C4-2B (cell line): ENCODE measurements around the gene ANKLE1.

Experiments
- ZFX ChIP-seq: fragments of 450-650 bp; IDR thresholded peaks from 2 replicates; pipeline ENCODE4 v1.6.1; 2017
- TF ChIP-seq, protein P1 (sequence below): fragments of 450-650 bp; conservative IDR thresholded peaks from 2 replicates; pipeline ENCODE4 v1.5.1; 2017; ENCODE audit warnings: mild to moderate bottlenecking

DNA sequence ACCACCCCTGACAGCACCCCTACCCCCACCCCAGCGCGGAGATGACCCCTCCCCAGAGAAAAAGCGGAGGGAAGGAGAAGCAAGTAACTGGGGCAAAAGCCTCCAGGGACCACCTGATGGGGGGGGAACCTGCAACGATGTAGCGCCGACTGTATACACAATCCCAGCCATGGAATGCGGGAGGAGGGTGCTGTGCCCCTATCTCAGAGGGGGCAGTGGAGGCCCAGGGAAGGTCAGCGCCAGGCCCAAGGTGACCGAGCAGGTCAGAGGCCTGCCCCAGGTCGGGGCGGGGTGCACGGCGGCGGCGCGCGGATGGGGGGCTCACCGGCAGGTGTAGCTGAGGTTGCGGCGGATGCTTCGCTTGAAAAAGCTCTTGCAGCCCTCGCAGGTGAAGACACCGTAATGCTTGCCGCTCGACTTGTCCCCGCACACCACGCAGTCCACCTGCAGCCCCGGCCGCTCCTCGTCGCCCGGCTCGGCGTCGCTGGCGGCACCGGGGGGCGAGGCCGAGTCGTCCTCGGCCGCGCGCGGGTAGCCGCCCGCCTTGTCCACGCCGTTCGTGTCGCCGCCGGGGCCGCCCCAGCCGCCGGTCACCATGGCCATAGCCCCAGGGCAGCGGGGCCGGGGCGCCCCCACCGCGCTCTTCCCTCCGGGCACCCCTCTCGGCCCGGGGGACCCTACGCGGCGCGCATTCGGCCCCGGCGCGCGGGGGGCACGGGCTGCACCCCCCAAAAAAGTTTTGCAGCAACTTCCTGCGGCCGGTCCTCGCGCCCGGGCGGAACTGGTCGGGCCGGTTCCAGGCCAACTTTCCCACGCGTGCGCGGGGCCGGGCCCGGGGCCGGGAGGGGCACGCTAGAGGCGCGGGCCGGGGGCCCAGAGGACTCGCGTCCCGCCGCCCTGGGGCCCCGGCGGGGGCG lies 36.8 kb upstream of the ANKLE1 start:
- TF ChIP-seq, protein P1, sequence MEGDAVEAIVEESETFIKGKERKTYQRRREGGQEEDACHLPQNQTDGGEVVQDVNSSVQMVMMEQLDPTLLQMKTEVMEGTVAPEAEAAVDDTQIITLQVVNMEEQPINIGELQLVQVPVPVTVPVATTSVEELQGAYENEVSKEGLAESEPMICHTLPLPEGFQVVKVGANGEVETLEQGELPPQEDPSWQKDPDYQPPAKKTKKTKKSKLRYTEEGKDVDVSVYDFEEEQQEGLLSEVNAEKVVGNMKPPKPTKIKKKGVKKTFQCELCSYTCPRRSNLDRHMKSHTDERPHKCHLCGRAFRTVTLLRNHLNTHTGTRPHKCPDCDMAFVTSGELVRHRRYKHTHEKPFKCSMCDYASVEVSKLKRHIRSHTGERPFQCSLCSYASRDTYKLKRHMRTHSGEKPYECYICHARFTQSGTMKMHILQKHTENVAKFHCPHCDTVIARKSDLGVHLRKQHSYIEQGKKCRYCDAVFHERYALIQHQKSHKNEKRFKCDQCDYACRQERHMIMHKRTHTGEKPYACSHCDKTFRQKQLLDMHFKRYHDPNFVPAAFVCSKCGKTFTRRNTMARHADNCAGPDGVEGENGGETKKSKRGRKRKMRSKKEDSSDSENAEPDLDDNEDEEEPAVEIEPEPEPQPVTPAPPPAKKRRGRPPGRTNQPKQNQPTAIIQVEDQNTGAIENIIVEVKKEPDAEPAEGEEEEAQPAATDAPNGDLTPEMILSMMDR = no peak
- no peak for TF ChIP-seq ZFX
